Myocyte (in vitro differentiated cells): ENCODE data around the gene ASB1. TPM values are rescaled to one million over a fixed set of nuclear protein-coding genes. Genes with fewer than 3 reads are reported as not detected.

ENCODE experiments used
- DNase-seq: peaks from one replicate; pipeline ENCODE4 v3.0.0-alpha.2; 2012; ENCODE audit warnings: low read depth
- total RNA-seq: library from RNA; depleted of rRNA; stranded (reverse); fragments of >200 nt; gene quantifications from 2 replicates; pipeline ENCODE4 v1.2.3, GENCODE V29; 2014

ASB1 gene
- total RNA-seq, 1 donor from 2014 or later: 55.5 TPM

DNA sequence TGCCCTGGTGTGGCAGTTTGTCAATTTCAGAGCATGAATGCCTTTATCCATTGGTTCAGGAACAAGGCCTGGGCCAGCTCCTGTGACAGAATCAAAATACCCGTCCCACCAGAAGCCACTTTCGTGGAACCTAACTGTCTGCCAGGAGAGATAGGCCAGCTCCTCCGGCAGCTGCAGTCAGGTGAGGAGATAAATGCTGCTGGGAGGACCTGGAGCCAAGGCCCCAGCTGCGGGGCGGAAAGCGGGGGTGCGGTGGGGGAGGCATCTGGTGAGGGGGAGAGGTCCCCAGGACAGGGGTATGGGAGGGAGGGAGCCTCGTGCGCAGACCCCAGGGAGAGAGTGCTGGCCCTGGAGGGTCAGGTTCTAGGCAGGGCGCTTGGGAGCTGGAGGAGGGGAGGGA lies 4.4 kb upstream of the ASB1 start:
- no peak for DNase-seq

DNA sequence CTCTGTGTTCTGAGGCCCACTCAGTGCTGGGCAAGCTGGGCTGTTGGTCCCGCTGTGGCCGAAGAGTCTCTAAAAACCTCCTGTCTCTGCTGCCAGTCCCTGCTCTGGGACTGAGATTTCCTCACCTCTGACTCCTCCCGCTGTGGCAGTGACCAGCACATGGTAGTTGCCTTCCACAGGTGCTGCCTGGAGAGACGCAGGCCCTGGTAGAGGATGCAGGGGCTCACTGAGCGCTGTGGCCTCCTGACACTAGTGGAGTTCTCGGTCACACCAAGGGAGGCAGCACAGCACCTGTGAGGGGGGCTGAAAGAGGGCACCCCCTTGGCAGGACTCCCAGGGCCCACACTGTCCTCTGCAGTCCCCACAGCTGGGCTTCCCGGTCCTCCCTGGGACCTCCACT lies 3.8 kb upstream of the ASB1 start:
- DNase-seq: no peak

DNA sequence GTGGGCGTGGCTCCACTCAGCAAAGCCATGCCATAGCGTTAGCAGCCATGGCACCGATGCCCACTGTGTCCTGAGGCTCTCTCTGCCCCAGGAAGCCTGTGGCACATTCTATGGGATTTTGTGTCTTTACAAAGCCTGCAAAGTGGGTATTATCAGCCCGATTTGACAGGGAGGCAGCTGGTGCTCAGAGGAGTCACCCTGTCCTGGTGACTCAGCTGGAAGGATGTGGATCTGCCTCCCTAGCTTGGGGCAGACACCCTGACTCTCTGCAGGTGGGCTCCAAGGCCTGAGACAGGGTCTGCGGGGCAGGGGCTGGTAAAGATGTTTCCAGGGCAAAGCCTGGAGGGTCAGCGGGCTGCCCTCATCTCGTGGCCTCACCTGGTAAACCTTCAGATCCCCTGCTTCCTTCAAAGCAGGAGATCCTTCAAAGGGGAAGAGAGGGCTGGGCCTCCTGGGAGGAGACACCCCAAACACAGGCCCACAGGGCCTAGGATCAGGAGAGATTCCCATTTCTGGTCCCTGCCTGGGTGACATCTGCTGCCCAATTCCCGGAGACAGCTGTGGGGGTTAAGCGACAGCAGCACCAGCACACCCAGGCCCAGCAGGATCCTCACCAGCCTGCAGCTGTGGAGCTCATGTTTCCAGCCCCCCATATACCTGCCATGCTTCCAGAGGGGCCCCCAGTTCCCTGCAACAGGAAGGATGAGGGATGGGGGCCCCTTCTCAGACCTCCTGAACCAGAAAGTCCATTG lies 3.0 kb upstream of the ASB1 start:
- no peak for DNase-seq

DNA sequence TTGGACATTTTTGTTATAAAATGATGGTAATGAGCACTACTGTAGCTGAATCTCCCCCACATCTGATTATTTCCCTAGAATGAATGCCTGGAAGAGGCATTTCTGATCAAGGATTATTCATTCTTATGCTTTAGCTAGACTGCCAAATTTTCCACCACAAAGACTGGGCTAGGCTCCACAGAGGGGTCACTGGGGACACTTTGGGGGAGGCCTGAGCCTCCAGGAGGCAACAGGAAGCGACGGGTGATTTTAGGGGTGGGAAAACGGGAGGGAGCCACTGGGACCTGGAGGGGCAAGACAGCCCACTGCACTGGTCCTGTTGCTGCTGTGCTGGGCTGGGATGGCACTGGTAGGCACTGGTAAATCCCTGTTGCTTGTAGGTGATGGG lies 2.4 kb upstream of the ASB1 start:
- DNase-seq: no peak

DNA sequence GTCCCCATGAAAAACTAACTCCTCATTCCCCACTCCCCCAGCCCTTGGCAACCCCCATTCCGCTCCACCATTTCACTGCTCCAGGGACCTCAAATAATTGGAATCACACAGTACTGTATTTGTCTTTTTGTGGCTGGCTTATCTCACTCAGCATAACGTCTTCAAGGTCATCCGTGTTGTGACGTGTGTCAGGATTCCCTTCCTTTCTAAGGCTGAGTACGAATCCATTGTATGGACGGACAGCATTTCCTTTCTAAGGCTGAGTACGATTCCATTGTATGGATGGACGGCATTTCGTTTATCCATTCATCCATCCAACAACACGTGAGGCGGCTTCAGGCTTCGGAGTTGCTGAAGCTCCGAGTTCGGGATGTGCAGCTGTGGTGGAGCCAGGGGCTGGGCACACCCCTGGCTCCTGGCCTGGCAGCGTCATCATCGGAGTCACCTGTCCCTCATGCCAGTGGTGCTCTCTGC lies 1.2 kb upstream of the ASB1 start:
- no peak for DNase-seq

DNA sequence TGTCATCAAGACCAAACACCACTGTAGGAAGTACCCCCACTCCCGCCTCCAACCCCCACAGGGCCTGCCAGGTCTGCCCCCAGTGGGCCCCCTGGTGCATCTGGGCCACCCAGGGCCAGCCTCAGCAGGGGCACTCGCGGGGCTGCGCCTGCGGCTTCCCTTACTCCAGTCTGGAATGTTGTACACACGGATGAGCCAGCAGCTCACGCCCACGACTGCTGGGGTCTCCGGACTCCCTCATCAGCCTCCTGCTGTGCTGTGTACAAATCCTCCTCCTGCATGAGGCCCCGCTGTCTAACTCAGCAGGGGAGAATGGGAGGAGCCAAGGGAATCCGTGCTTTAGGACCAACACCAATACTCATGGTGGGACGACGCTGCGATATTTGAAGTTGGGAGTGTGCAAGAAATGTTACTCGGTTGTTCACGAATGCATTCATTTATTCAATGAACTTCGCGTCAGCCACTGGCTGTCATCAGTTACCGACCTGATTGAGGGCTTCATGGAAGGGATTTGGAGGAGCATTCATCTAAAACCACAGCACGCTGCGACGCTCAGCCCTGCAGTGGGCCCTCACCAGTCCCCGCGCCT lies 654 bp upstream of the ASB1 start:
- DNase-seq: peak; percentile 47

DNA sequence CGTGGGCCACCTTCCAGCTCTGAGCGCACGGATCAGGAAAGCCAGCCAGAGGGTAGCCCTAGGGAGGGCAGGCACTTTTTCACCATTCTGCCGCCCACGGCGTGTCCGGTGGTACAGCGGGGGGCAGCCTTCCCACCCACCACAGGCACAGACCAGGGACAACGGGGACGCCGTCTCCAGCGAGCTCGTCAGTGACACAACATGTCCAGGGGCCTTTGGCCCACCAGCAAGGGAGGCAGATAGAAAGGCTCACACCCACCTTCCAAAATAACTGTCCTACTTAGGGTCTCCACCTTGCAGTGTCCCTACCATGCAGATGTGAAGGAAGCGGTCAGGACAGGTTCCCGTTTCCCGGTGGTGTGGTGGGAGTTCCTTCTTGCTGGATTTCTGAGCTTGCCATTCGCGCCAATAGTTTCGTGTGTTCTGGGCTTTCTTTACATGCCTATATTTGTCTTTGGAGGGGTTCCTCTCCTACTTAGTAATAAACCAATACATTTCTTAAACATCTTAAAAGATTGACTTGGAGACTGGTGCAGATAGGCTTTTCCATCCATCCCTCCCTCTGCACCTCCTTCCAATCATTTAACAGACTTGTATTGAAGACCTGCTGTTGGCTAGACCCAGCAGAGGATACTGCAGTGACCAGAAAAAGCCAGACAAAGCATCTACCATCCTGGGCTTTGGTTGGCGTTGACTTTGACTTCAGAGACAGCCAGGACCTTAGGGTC lies 872 bp downstream of the ASB1 start:
- no peak for DNase-seq

DNA sequence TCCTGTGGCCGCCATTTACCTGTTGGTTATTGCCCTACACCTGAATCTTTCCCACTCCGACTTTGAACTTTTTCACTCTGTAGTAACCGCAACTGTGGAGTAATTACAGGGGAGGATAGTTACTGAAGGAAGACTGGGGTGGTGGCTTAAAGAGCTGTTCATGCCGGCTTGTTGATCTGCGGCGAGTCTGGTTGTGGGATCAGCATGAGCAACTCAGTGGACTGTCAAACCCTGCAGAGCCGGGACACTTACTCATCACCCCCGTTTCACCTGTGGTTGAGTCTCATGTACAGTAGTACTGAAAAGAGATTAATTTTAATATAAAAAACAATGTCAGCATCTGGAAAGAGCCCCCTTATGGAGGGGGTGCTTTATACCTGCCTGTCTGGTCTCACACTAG lies 2.1 kb downstream of the ASB1 start:
- no peak for DNase-seq

DNA sequence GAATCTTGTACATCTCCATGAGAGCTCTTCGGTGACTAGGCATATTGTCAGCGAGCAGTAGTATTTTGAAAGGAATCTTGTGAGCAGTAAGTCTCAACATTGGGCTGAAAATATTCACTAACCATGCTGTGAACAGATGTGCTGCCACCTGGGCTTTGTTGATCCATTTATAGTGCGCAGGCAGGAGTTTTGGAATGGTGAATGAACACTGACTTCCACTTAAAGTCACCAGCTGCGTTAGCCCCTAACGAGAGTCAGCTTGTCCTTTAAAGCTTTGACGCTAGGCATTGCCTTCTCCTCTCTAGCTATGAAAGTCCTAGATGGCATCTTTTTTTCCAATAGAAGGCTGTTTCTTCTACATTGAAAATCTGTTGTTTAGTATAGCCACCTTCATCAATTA lies 4.1 kb downstream of the ASB1 start:
- no peak for DNase-seq

DNA sequence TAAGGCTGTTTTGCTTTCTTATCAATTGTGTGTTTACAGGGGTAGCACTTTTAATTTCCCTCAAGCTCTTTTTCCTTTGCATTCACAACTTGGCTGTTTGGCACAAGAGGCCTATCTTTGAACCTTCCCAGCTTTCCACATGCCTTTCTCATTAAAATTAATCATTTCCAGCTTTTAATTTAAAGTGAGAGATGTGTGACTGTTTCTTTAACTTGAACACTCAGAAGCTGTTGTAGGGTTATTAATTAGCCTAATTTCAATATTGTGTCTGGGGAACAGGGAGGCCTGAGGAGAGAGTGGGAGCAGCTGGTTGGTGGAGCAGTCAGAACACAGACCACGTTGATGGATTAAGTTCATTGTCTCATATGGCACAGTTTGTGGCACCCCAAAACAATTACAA lies 4.7 kb downstream of the ASB1 start:
- DNase-seq: no peak

DNA sequence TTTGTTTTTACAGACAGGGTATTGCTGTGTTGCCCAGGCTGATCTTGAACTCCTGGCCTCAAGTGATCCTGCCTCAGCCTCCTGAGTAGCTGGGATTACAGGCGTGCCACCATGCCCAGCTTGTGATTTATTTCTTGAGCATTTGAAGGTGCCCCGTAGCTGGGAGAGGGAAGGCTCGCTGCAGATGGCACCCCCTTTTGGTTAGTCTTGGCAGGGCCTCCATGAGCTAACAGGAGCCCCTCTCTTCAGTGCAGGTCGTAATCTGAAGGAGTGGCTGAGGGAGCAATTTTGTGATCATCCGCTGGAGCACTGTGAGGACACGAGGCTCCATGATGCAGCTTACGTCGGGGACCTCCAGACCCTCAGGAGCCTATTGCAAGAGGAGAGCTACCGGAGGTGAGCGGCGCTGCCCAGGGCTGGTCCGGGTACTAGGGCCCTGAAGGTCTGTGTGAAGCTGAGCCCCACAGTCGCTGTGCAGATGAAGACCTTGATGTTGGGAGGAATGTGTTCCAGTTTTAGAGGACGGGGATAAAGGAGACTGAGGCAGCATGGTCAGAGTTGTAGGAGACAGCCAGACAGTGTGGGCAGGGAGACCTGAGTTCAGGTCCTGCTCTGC lies 6.7 kb downstream of the ASB1 start:
- DNase-seq: no peak

DNA sequence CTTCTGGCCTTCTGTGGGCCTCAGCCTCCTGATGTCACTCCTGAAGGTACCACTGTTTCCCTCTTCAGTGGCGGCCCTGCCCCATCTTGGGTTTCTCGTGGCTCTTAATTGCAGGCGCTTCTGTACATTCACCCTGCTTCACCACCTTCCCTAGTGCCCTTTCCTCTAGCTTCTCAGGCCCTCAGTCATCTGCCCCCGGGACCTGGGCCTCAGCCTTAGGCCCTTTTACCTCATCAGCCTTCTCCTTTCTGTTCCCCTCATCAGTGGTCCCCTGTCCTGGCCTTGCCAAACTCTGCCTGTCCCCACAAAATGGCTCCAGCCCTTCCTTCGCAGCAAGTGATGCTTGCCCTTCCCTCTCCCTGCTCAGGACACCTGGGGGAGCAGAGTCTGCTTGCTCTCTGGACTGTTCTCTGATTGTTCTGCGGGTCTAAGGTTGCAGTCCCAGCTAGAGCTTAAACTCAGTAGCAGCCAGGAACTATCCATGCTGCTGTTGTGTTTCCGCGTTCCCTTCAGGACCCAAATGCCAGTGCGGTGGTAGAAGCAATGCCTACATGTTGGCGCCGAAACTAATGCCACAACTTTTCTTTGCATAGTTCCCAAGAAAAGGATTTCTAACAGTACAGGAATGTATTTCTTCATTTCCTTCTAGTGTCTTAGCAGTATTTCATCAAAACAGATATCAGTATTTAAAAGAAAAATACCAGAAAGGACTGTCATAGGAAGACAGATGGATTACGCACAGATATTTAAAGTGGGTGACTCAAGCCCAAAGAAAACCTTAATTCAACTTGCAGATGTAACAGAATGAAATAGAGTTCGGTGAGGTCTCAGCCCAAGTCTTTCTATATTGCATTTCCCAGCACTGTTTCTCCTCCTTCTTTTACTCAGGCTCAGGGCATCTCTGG lies 7.5 kb downstream of the ASB1 start:
- DNase-seq: peak; percentile 44

DNA sequence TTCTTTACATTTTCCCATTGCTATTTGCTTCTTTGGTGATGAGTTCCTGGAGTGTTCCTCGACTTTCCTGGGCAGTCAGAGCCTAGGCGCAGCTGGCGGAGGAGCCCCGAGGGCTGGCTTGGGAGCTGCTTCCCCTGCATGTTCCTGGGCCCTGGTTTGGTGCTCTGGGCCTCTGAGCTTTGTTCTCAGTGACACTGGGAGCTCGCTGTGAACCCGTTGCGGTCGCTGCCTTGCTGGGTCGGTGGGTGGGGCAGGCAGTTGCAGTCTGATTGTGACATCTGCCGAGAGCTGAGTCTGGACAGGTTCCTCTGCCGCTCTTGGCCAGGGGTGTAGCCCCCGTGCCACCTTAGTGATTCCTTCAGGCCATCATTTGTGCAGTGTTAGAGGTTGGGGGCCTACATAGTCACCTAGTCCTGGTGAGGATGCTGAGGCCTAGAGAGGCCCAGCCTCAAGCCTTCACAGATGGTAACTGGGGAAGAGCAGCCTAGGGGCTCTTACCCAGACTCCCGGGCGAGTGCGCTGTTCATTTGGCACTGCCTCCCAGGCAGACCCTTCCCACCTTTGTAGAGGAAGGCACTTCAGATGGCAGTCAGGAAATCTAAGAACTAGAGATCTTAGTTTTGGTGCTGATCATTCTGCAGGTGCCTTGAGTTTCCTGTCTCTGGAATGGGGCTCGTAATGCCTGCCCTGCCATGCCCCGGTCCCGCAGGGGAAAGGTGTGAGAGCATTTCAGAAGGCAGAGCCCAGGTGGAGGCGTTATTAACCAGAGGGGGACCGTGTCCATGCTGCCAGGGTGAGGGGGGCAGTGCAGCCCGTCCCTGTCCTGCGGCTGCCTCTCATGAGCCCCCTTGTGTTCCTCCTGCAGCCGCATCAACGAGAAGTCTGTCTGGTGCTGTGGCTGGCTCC lies 8.4 kb downstream of the ASB1 start:
- DNase-seq: no peak

DNA sequence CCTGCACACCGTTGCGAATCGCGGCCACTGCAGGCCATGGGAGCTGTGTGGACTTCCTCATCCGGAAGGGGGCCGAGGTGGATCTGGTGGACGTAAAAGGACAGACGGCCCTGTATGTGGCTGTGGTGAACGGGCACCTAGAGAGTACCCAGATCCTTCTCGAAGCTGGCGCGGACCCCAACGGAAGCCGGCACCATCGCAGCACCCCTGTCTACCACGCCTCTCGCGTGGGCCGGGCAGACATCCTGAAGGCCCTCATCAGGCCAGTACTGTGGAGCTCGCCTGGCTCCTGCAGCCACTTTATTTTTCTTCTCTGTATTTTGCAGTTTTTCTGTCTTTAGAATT lies 9.0 kb downstream of the ASB1 start:
- DNase-seq: no peak

DNA sequence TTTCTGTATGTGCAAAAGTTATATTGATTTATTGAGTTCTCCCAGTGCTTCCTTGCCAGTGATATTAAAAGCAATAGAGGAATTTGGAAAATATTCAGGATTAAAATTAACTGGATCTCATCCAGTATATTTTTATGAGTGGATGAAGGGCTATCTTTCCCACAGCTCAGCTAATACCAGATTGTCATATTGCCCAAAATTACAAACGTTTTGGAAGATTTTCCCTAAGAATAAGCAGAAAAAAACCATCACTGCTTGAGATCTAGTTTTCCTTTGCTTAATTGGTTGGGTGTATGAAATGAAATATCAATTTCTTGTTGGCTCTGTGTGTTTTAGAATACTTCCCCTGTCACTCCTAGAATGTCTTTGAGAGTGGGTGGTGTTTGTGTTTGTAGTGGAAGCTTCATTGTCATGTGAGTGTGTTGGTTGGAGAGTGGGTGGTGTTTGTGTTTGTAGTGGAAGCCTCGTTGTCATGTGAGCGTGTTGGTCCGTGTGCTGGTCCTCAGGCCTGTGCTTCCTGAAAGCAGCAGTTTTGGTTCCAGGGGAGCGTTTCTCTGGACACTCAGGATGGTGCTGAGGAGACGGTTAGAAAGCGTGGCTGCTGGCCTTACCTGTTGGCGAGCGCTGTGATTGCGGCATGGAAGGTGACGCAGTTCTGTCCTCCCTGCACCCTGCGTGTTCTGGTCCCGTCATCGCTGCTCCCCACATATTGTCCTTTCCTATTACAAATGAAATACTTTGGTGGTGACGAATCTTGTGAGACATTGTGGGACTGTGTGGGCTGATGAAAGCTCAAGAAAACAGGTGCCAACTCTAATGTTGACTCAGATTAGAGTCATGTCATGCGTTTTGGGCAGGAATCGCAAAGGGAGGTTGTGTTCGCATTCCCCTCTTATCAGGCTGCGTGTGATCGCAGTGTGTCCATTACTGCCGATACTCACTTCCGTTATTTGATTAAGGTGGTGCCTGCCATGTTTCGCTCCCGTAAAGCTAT lies 12.4 kb downstream of the ASB1 start:
- peak; percentile 97 for DNase-seq

DNA sequence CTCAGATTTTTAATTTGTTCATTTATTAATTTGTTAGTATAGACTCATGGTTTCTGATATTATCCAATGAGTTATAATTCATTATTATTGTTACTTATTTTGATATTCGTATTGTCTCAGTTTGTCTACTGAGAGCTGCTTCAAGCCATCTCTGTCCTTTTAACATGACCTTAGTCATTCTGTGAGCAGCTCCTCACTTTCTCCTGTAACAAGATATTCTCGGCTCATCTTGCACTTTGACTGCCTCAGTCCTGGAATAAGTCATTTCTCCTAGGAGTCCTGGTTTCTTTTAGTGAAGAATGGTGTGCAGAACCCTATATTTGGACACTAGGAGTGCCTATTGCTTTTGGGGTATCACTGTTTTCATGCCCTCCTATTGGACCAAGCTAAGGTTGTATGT lies 13.2 kb downstream of the ASB1 start:
- DNase-seq: peak; percentile 69

DNA sequence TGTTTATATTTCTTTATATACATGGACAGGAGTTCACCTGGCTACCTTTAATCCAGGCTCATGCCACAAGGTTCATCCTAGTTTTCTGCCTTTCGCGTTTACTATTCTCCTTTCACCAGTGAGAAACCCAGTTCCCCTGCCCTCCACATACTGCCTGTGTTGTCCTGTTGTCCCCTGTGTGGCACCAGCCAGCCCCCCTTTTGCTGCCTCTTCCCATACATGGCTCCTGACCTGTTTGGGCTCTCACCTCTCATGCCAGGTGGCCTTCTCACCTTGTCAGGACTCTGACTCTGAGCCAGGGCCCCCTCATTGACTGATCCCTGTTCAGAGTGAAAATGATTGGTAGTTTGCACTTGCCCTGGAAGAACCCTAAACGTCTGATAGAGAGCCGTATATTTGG lies 13.6 kb downstream of the ASB1 start:
- DNase-seq: no peak

DNA sequence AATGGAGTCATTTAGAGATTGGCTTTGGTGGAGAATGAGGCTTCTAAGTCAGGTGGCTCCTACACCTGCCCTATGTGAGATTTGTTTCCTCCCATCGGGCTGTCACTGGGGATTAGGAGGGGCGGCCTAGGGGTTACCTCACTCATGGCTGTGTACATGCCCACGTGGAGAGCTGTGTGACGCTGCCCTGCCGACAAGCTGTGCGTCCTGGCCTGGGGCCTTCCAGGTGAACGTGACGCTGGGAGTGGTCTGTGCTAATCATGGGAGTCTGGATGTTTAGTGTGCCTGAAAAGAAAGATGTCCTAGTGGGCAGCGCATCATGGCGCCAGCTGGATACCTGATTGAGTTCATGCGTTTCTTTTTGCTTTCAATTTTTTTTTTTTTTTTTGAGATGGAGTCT lies 14.0 kb downstream of the ASB1 start:
- DNase-seq: no peak
